DND-41 (cell line): Measurements from ENCODE around the gene NDE1.

Source experiments
- ATAC-seq: fragments of 200-7000 bp; cut with Tn5 transposase; 3 replicates; pipeline ENCODE4 v1.9.1; 2021; ENCODE audit warnings: low read depth; ENCODE audit not compliant: insufficient read depth
- DNase-seq: peaks from one replicate; pipeline ENCODE4 v3.0.0-alpha.2; 2020
- H2AFZ ChIP-seq: 2 replicates; pipeline ENCODE4 v1.6.0; 2012; ENCODE audit warnings: low read depth, low read length
- H3K27ac ChIP-seq: 2 replicates; pipeline ENCODE4 v1.5.1; 2012; ENCODE audit warnings: low read length, inconsistent platforms
- H3K27me3 ChIP-seq: fragments of 200-600 bp; sonication (generic); 2 replicates; pipeline ENCODE4 v1.6.0; 2012; ENCODE audit warnings: low read length, mild to moderate bottlenecking, inconsistent platforms; ENCODE audit not compliant: insufficient read depth, poor library complexity
- H3K36me3 ChIP-seq: 2 replicates; pipeline ENCODE4 v1.5.1; 2012; ENCODE audit warnings: low read length, inconsistent platforms; ENCODE audit not compliant: insufficient read depth
- H3K4me1 ChIP-seq: 2 replicates; pipeline ENCODE4 v1.5.1; 2012; ENCODE audit warnings: mild to moderate bottlenecking, low read length; ENCODE audit not compliant: insufficient read depth
- H3K4me2 ChIP-seq: 2 replicates; pipeline ENCODE4 v1.6.0; 2012; ENCODE audit warnings: mild to moderate bottlenecking, moderate library complexity, low read length, inconsistent platforms; ENCODE audit not compliant: insufficient read depth
- H3K4me3 ChIP-seq, 2 experiments: fragments of 200-600 bp in 1 of 2; shearing (Covaris generic) in 1 of 2; 2 replicates each; pipeline ENCODE4 v1.5.1; 2012 to 2016; ENCODE audit warnings: inconsistent platforms in 2 of 2, low read length in 2 of 2, mild to moderate bottlenecking in 2 of 2, low read depth in 1 of 2, moderate library complexity in 1 of 2
- H3K79me2 ChIP-seq: 2 replicates; pipeline ENCODE4 v1.6.0; 2012; ENCODE audit warnings: low read length, inconsistent platforms; ENCODE audit not compliant: insufficient read depth
- H3K9ac ChIP-seq: 2 replicates; pipeline ENCODE4 v1.6.0; 2012; ENCODE audit warnings: low read depth, mild to moderate bottlenecking, inconsistent platforms, low read length, moderate library complexity
- H3K9me3 ChIP-seq: 2 replicates; pipeline ENCODE4 v1.5.1; 2012; ENCODE audit warnings: low read length, moderate library complexity, mild to moderate bottlenecking, inconsistent platforms; ENCODE audit not compliant: insufficient read depth, severe bottlenecking
- H4K20me1 ChIP-seq: 2 replicates; pipeline ENCODE4 v1.6.0; 2012; ENCODE audit warnings: low read length; ENCODE audit not compliant: insufficient read depth
- EZH2 ChIP-seq: IDR thresholded peaks from 3 replicates; pipeline ENCODE4 v1.6.1; 2012; ENCODE audit warnings: borderline replicate concordance, low read depth, mild to moderate bottlenecking, moderate library complexity, low read length, inconsistent platforms; ENCODE audit not compliant: severe bottlenecking
- TF ChIP-seq, protein P1 (sequence below): IDR thresholded peaks from 2 replicates; pipeline ENCODE4 v1.5.1; 2012; ENCODE audit warnings: borderline replicate concordance, low read length, moderate library complexity, mild to moderate bottlenecking; ENCODE audit not compliant: poor library complexity, severe bottlenecking; ENCODE audit errors: extremely low read depth

Gene NDE1

DNA sequence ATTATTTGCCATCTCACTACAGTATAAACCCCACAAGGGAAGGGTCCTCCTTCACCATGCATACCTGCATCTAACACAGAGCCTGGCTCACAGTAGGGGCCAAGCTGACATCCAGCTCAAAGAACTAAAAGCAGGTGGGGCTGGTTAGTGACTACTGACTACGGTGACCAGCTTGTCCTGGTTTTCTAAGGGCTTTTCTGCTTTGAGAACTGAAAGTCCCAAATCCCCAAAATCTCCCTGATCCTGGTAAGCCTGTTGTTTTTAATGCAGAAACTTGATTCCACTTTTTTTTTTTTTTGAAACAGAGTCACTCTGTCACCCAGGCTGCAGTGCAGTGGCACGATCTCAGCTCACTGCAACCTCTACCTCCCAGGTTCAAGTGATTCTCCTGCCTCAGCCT is 89.4 kb downstream of the NDE1 start:
- TF ChIP-seq, protein P1, sequence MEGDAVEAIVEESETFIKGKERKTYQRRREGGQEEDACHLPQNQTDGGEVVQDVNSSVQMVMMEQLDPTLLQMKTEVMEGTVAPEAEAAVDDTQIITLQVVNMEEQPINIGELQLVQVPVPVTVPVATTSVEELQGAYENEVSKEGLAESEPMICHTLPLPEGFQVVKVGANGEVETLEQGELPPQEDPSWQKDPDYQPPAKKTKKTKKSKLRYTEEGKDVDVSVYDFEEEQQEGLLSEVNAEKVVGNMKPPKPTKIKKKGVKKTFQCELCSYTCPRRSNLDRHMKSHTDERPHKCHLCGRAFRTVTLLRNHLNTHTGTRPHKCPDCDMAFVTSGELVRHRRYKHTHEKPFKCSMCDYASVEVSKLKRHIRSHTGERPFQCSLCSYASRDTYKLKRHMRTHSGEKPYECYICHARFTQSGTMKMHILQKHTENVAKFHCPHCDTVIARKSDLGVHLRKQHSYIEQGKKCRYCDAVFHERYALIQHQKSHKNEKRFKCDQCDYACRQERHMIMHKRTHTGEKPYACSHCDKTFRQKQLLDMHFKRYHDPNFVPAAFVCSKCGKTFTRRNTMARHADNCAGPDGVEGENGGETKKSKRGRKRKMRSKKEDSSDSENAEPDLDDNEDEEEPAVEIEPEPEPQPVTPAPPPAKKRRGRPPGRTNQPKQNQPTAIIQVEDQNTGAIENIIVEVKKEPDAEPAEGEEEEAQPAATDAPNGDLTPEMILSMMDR = no peak
- TF ChIP-seq EZH2 = no peak
- no peak overlapping the region for H3K27ac ChIP-seq
- H3K4me3 ChIP-seq = no peak overlapping the region
- no peaks in the 10 kb centered on the region for H3K79me2 ChIP-seq
- no peak overlapping the region for H3K4me2 ChIP-seq
- H2AFZ ChIP-seq = no peak overlapping the region
- DNase-seq (no peak), ATAC-seq (no peak)
- H3K9ac ChIP-seq = no peak overlapping the region
- no peaks in the 10 kb centered on the region for H4K20me1 ChIP-seq
- H3K9me3 ChIP-seq = no peaks in the 10 kb centered on the region
- no peaks in the 10 kb centered on the region for H3K36me3 ChIP-seq
- no peaks in the 10 kb centered on the region for H3K27me3 ChIP-seq
- no peaks in the 10 kb centered on the region for H3K4me1 ChIP-seq

GRCh38 chr16:15739950-15740349 is 89.9 kb downstream of the NDE1 start:
- DNase-seq = no peak
- H3K36me3 ChIP-seq = no peaks in the 10 kb centered on the region
- no peaks in the 10 kb centered on the region for H3K9me3 ChIP-seq
- no peaks in the 10 kb centered on the region for H3K79me2 ChIP-seq
- no peak overlapping the region for H2AFZ ChIP-seq
- no peak overlapping the region for H3K27ac ChIP-seq
- no peak overlapping the region for H3K4me2 ChIP-seq
- H3K27me3 ChIP-seq = no peaks in the 10 kb centered on the region
- no peaks in the 10 kb centered on the region for H3K4me1 ChIP-seq
- no peaks in the 10 kb centered on the region for H4K20me1 ChIP-seq
- no peak overlapping the region for H3K4me3 ChIP-seq
- TF ChIP-seq, protein P1 = no peak
- no peak for TF ChIP-seq EZH2
- H3K9ac ChIP-seq = no peak overlapping the region
- ATAC-seq = no peak

GRCh38 chr16:15741207-15741871 is 91.3 kb downstream of the NDE1 start:
- H3K4me3 ChIP-seq = no peak overlapping the region
- no peak for ATAC-seq
- H3K9ac ChIP-seq = no peak overlapping the region
- no peak overlapping the region for H3K27ac ChIP-seq
- no peaks in the 10 kb centered on the region for H3K36me3 ChIP-seq
- no peaks in the 10 kb centered on the region for H3K79me2 ChIP-seq
- DNase-seq = no peak
- H4K20me1 ChIP-seq = no peaks in the 10 kb centered on the region
- H3K4me1 ChIP-seq = no peaks in the 10 kb centered on the region
- H3K9me3 ChIP-seq = no peaks in the 10 kb centered on the region
- no peak overlapping the region for H3K4me2 ChIP-seq
- no peak for TF ChIP-seq EZH2
- TF ChIP-seq, protein P1 = no peak
- no peaks in the 10 kb centered on the region for H3K27me3 ChIP-seq
- H2AFZ ChIP-seq = no peak overlapping the region
